ENCODE measurements around the gene PPP1R7. TPM values are rescaled to one million over a fixed set of nuclear protein-coding genes. Genes with fewer than 3 reads are reported as not detected.

The PPP1R7 gene
- polyA plus RNA-seq, 1 donor from 2014 or later: 59.3 TPM

- H2AFZ ChIP-seq (ENCODE audit: low read depth, low read length): no peak overlapping the region
- no peaks in the 10 kb centered on the region for H3F3A ChIP-seq (ENCODE audit: insufficient read depth, low read length, poor library complexity, severe bottlenecking)
- H3K36me3 ChIP-seq (ENCODE audit: insufficient read depth, low read length): no peaks in the 10 kb centered on the region
- no peak for TF ChIP-seq MXI1 (conservative IDR thresholded peaks at IDR 0.05; ENCODE audit: poor library complexity, severe bottlenecking)
- TF ChIP-seq REST (IDR thresholded peaks at IDR 0.05; ENCODE audit: borderline replicate concordance): no peak
- TF ChIP-seq TAF1 (IDR thresholded peaks at IDR 0.05; ENCODE audit: low read depth): no peak
- TF ChIP-seq SMC3 (conservative IDR thresholded peaks at IDR 0.05; ENCODE audit: poor library complexity): no peak
- TF ChIP-seq POLR2AphosphoS5 (IDR thresholded peaks at IDR 0.05): no peak
- TF ChIP-seq CTCF (IDR thresholded peaks at IDR 0.05; ENCODE audit: poor library complexity, severe bottlenecking): no peak
- TF ChIP-seq EZH2 (IDR thresholded peaks at IDR 0.05; ENCODE audit: borderline replicate concordance, insufficient read depth, low read length, poor library complexity, severe bottlenecking): no peak
- no peak for TF ChIP-seq EP300 (conservative IDR thresholded peaks at IDR 0.05; ENCODE audit: poor library complexity, severe bottlenecking)
- no peak for TF ChIP-seq RAD21 (conservative IDR thresholded peaks at IDR 0.05)
- H3K4me3 ChIP-seq (ENCODE audit: low read length): no peak overlapping the region
- no peaks in the 10 kb centered on the region for H3K79me2 ChIP-seq (replicated peaks; ENCODE audit: insufficient read depth, low read length)
- no peak overlapping the region for H3K4me2 ChIP-seq (ENCODE audit: low read length)
- H3K9me2 ChIP-seq (ENCODE audit: insufficient read depth, low read length): no peaks in the 10 kb centered on the region
- no peaks in the 10 kb centered on the region for H3K9me3 ChIP-seq (ENCODE audit: low read length)
- no peak overlapping the region for H3K27ac ChIP-seq (ENCODE audit: low read length)
- no peaks in the 10 kb centered on the region for H3K27me3 ChIP-seq (ENCODE audit: insufficient read depth, low read depth, low read length)
- H4K20me1 ChIP-seq (ENCODE audit: insufficient read depth): no peaks in the 10 kb centered on the region
- H3K9ac ChIP-seq (ENCODE audit: low read length): no peak overlapping the region
Observed at GRCh38 chr2:241159116-241159515, 8.8 kb downstream of the PPP1R7 start.

GRCh38 chr2:241160318-241160717 is 10.1 kb downstream of the PPP1R7 start:
- H3K79me2 ChIP-seq (replicated peaks; ENCODE audit: insufficient read depth, low read length): no peaks in the 10 kb centered on the region
- H3K9me2 ChIP-seq (ENCODE audit: insufficient read depth, low read length): no peaks in the 10 kb centered on the region
- H3K27ac ChIP-seq (ENCODE audit: low read length): no peak overlapping the region
- H2AFZ ChIP-seq (ENCODE audit: low read depth, low read length): no peak overlapping the region
- no peak overlapping the region for H3K4me2 ChIP-seq (ENCODE audit: low read length)
- no peaks in the 10 kb centered on the region for H3K36me3 ChIP-seq (ENCODE audit: insufficient read depth, low read length)
- H3F3A ChIP-seq (ENCODE audit: insufficient read depth, low read length, poor library complexity, severe bottlenecking): no peaks in the 10 kb centered on the region
- no peaks in the 10 kb centered on the region for H3K9me3 ChIP-seq (ENCODE audit: low read length)
- no peak overlapping the region for H3K4me3 ChIP-seq (ENCODE audit: low read length)
- no peaks in the 10 kb centered on the region for H3K27me3 ChIP-seq (ENCODE audit: insufficient read depth, low read depth, low read length)
- no peaks in the 10 kb centered on the region for H4K20me1 ChIP-seq (ENCODE audit: insufficient read depth)
- no peak for TF ChIP-seq RAD21 (conservative IDR thresholded peaks at IDR 0.05)
- no peak for TF ChIP-seq EZH2 (IDR thresholded peaks at IDR 0.05; ENCODE audit: borderline replicate concordance, insufficient read depth, low read length, poor library complexity, severe bottlenecking)
- TF ChIP-seq EP300 (conservative IDR thresholded peaks at IDR 0.05; ENCODE audit: poor library complexity, severe bottlenecking): no peak
- H3K9ac ChIP-seq (ENCODE audit: low read length): no peak overlapping the region

All from neural cell (in vitro differentiated cells).